GM19099 (cell line): ENCODE results near the gene ZSCAN10.

ENCODE experiments used
- POLR2A ChIP-seq: IDR thresholded peaks from 3 replicates; pipeline ENCODE4 v1.6.1; 2011; ENCODE audit warnings: low read depth; ENCODE audit not compliant: insufficient read length; ENCODE audit errors: extremely low read depth

Gene ZSCAN10

DNA sequence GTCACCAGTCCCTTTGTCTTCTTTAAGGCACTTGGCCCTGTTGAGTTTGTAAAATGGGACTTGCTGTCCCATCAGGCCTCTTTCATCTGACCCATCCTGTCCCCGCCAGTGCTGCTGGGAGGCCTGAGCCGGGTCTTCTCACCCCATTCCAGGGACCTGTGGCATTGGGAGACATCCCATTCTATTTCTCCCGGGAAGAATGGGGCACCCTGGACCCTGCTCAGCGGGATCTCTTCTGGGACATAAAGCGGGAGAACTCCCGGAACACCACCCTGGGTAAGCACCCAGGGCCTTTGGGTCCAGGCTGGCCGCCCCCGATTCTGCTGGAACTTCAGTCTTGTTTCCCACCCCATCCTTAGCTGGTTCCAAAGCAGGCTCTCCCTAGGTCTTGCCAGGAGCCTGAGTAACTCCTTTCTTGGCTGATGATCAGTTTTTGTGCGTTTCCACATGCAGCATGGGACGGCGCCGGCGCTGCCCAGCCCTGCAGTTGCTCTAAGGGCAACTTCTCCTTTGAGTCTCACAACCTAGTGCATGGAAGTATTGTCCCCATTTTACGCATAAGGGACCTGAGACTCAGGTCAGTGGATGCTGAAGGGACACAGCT, 39.8 kb upstream of the ZSCAN10 start:
- TF ChIP-seq POLR2A: no peak

DNA sequence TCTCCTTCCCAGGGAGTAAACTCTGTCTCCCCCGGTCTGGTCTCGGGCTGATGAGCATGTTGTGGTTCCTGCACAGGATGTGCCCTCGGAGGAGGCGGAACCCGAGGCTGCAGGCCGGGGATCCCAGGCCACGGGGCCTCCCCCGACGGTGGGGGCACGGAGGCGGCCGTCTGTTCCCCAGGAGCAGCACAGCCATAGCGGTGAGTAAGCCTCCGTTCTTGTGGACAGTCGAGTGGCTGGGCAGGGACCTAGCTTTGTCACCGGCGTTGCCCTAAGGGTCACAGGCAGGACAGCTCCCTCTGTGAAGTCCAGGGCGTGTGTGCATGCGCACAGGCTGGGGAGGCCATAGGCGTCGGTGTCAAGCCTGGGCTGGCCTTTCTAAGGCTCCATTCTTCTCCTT, 39.2 kb upstream of the ZSCAN10 start:
- TF ChIP-seq POLR2A: no peak

DNA sequence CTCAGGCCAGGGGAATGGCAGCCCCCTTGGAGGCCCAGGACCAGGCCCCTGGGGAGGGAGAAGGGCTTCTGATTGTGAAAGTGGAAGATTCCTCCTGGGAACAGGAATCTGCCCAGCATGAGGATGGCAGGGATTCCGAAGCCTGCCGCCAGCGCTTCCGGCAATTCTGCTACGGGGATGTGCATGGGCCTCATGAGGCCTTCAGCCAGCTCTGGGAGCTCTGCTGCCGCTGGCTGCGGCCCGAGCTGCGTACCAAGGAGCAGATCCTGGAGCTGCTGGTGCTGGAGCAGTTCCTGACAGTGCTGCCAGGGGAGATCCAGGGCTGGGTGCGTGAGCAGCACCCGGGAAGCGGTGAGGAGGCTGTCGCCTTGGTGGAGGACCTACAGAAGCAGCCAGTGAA, 38.2 kb upstream of the ZSCAN10 start:
- no peak for TF ChIP-seq POLR2A

DNA sequence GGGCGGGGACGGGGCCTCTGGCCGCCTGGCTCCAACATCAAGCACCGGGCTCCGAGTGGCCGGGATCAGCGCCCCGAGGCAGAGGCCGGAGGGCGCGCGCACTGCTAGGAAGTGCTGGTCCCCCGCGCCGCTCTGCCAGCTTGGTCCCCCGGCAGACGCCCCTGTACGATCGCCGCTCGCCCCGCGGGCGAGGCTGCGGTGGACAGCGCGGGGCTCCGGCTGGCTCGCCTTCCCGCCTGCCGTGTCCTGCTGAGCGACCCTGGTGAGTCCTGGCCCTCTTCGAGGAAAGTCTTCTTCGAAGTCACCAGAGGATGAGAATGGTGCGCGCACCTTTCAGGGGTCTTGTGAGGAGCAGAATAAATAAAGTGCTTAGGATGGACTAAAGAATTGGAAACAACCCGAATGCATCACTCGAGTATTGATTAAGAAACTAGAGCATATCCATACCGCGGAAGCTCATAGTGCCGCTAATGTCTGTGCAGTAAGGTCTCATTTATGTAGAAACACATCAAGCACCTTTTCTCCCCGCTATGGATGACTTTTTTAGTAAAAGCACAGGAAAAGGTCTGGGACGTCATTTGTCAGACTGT, 36.1 kb upstream of the ZSCAN10 start:
- TF ChIP-seq POLR2A: peak; percentile 28

DNA sequence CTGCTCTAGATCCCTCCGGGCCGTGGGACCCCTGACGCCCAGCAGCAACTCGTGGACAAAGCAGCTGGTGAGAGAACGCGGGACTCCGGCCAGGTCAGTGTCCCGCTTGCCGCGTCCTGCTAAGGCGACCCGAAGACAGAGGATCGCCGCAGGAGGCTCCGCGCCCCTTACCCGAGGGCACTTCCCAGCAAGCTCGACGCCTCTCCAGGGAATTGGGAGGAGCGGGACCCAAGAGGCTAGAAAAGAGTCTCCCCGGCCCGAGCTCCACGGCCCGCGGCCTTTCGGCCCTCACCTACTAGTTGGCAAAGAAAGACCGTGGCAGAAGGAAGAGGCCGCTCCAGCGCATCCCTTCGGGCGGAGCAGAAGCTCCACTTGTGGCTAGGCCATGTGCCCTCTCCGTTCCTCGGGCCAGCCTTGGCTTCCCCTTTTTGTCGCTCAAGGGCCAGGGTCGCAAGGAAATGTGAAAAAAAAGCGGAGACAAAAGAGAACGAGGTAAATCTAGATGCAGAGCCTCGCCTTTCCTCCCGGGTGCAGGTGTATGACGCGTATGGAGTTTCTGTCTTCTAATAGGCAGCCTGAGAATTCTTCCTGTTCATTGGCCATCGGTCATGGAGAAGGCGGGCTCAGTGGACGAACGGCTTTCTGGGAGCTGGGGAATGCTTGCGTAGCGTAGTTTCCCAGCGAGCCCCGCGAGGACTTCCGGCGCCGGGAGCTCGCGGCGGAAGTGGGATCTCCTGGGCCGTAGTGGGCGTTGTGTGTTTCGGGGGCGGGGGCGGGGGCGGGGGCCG, 35.4 kb upstream of the ZSCAN10 start, which contains the start of gene ZNF213:
Gene ZNF213 (plus strand): TSS at position 692 of the 788 bp plus-strand sequence. CDS start 2,252 bp downstream, outside the sequence.
- TF ChIP-seq POLR2A: peak; percentile 77

DNA sequence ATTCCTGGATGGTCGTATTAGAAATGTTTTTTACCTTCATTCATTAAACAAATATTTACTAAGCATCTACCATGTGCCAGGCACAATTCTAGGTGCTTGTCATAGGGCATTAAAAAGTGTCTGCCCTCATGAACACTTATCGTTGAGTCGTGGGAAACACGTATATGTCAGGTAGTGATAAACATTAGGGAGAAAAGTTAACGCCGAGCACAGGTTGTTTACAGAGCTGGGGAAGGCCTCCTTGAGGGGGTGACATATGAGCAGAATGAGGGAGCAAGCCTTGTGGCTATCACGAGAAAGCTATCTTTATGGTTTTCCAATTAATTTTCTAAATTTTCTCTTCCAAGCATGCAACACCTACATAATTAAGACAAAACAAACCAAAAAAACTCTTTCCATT, 34.8 kb upstream of the ZSCAN10 start:
- no peak for TF ChIP-seq POLR2A

DNA sequence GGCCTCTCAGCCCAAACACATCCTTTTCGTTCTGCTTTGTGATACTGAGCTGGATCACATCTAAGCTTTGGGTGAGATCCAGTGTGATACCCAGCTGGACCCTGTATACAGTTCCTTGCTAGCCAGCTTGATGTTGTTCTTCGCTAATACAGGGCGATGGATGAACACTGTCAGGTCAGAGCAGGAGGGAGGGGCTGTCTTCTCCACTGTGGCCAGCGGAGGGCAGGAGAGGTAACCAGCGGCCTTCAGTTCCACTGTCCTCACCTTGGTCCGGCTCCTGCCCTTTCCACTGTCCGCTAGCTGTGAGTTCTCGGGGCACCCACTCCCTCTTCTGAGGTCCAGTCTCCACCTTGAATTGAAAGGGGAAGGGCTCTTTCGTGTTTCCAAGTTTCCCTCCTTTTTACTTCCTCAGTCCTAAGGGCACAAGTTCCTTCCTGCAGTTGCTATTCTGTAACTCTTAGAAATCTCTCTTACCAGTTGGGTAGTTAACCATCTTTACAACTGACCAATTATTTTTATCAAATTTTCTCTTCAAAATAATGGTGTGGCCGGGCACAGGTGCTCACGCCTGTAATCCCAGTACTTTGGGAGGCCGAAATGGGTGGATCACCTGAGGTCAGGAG, 32.8 kb upstream of the ZSCAN10 start:
- TF ChIP-seq POLR2A: no peak

DNA sequence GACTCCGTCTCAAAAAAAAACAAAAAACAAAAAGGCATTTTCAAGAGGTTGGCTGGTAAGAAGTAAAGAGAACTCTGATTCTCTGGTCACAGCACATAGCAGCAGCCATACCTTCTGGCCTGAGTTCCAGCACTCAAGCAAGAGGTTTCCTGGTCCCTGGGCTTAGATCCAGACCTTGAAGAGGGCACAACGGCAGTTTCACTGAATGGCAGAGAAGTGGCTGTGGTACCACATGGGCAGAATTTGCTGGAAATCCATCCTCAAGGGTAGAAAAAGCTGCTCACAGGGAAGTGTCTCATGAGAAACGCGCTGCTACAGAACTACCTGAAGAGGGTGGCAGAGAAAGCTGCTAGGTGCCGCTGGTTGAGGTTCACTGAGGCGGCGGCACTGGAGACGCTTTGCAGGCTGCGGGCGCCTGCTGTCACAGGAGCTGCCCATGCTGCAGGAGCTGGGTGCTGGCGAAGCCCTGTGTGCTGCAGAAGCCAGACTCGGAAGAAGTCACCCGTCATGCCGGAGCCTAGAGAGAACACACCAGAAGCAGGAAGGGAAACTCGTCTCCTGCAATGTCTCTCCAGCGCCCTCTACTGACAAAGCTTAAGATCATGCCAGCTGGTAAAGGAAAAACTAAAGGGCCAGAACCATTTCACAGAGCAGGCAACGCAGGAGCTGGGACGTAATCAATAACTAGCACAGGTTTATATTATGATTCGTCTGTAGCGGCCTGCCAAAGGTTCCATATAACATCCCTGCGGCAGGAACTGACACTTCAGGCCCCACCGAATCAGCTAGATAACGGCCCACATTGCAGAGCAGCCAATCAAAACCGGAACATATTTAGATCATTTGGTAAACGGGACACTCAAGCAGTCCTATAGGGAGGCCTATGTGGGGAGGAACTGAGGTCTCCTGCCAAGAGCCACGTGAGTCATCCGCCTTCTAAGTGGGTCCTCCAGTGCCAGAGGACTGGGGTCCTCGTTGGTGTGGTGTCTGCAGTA, 30.3 kb upstream of the ZSCAN10 start:
- TF ChIP-seq POLR2A: peak; percentile 52

DNA sequence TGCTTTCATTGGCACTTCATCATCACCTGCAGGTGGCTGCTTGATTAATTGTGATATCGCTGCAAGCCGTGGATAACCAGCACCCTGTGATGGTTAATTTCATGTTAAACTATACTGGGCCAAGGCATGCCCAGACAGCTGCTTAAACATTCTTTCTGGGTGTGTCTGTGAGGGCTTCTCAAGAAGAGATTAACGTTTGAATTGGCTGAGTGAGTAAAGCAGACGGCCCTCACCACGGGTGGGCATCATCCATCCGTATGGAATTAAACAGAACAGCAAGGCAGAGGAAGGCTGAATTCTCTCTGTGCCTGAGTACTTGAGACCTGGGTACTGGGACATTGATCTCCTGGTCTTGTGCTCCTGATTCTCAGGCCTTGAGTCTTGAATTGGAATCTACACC, 28.7 kb upstream of the ZSCAN10 start:
- no peak for TF ChIP-seq POLR2A

DNA sequence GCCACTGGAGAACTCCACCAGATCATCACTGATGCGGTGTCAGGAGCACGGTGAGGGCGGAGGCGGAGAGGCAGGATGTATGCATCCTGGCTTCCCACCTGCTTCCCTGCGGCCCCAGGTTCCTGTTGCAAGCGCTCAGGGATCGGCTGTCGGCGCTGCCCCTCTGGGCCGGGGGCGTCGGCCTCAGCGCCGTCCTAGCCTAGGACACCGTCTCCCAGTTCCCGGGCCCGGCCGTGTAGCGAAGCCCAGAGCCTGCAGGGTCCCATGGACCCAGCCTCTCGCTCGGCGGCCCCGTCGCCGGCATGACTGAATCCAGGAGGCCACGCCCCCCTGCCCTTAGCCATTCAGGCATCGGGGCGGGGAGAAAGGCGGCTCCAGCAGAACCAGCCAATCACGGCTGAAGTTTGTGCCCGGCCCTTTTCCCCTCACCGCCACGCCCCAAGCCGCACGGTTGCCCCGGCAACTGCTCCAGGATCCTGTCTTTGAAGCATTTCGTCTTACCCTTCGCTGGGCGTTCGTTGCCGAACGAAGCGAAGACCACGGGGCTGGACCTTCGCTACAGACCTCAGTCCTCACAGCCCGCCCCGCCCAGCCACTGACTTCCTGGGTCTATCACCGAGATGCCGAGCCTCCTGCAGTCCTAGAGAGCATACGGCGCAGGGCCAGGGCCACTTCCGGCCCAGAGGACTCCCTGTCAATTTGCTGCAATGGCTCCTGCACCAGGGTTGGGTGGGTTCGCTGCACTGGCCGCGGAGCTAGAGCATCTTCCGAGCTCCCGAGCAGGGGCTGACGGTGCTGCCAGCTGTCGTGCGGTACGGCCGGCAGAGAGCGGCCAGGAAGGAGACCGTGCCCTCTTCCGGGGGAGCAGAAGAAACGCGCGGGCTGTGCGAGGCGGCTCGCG, 25.1 kb upstream of the ZSCAN10 start:
- TF ChIP-seq POLR2A: peak; percentile 68

DNA sequence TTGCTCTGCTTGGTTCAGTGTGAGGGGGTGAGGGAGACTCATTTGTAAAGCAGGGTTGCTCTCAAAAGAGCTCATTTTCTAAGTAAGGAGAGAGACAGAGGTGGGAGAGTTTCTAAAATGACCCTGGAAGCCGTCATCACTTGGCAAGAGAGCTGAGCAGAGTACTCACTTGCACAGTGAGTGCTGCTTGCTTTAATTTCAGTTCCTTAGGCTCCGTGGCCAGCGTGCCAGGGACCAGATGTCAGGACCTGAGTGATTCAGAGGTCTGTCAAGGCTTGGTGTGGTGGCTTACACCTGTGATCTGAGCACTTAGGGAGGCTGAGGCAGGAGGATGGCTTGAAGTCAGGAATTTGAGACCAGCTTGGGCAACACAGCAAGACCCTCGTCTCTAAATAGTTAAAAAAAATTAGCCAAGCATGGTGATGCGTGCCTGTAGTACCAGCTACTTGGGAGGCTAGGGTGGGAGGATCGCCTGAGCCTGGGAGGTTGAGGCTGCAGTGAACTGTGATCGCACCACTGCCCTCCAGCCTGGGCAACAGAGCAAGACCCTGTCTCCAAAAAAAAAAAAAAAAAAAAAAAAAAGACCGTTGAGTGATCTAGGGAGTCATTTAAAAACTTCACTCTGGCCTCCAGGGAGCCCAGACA, 24.0 kb upstream of the ZSCAN10 start:
- TF ChIP-seq POLR2A: no peak

DNA sequence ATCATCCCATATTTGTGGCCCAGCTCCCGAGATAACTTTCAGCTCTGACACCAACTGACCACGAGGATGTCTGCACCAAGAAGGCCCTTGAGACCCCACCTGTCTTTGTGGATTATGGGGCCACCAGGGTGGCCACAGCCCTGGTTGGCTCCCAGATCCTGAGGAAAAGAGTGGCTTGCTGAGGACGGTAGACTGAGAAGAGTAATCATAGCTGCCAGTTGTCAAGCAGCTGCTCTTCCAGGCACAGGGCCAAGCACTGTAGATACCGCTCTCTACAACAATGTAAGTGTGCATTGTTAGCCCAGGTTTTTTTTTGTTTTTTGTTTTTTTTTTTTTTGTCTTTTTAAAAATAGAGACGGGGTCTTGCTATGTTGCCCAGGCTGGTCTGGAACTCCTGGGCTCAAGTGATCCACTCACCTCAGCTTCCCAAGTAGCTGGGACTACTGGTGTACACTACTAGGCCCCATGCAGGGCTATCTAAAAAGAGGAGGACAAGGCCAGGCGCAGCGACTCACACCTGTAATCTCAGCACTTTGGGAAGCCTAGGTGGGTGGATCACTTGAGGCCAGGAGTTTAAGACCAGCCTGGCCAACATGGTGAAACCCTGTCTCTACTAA, 22.9 kb upstream of the ZSCAN10 start:
- TF ChIP-seq POLR2A: no peak

DNA sequence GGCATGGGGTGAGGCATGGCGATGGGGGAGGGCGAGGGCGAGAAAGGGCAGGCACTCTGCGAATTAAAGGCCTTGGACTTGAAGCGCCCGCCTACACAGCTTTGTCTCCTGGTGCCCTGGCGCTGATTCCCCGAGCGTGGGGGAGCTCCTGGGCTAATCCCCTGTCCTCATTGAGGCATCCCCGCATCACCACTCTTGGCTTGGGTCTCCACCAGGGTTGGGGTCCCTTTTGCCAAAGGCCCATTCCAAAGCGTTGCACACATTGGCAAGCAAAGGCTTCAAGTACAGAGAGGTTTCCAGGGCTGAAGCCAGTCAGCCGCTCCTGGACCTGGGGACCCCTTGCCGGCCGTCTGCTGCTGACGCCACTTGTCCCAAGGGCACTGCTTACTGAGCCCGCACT, 21.3 kb upstream of the ZSCAN10 start:
- TF ChIP-seq POLR2A: no peak
